ENCODE results near the gene LIN37.

The LIN37 gene

GRCh38 chr19:35757231-35757748 is 8.9 kb downstream of the LIN37 start:
- TF ChIP-seq EP300 (IDR thresholded peaks at IDR 0.05; ENCODE audit: borderline replicate concordance) = no peak
- no peak for TF ChIP-seq RAD21 (IDR thresholded peaks at IDR 0.05; ENCODE audit: low read depth)
- TF ChIP-seq REST (IDR thresholded peaks at IDR 0.05; ENCODE audit: low read depth) = no peak
- no peak for TF ChIP-seq TAF1 (IDR thresholded peaks at IDR 0.05; ENCODE audit: low read depth)
- no peak for TF ChIP-seq YY1 (IDR thresholded peaks at IDR 0.05; ENCODE audit: low read depth)
- no peak for TF ChIP-seq TCF12 (IDR thresholded peaks at IDR 0.05; ENCODE audit: low read depth)
- no peak for TF ChIP-seq EGR1 (IDR thresholded peaks at IDR 0.05)
- TF ChIP-seq TEAD4 (IDR thresholded peaks at IDR 0.05) = no peak
- no peak for TF ChIP-seq FOXM1 (IDR thresholded peaks at IDR 0.05; ENCODE audit: borderline replicate concordance, low read depth)
- TF ChIP-seq CEBPB (IDR thresholded peaks at IDR 0.05) = no peak
- TF ChIP-seq, protein P1, sequence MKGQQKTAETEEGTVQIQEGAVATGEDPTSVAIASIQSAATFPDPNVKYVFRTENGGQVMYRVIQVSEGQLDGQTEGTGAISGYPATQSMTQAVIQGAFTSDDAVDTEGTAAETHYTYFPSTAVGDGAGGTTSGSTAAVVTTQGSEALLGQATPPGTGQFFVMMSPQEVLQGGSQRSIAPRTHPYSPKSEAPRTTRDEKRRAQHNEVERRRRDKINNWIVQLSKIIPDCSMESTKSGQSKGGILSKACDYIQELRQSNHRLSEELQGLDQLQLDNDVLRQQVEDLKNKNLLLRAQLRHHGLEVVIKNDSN (IDR thresholded peaks at IDR 0.05) = no peak
- TF ChIP-seq ZBTB7A (IDR thresholded peaks at IDR 0.05; ENCODE audit: low read depth) = no peak
- no peak for TF ChIP-seq NFIC (IDR thresholded peaks at IDR 0.05)
- TF ChIP-seq, protein P2, sequence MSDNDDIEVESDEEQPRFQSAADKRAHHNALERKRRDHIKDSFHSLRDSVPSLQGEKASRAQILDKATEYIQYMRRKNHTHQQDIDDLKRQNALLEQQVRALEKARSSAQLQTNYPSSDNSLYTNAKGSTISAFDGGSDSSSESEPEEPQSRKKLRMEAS (IDR thresholded peaks at IDR 0.05) = no peak

- TF ChIP-seq NFIC (IDR thresholded peaks at IDR 0.05) (no peak), REST (IDR thresholded peaks at IDR 0.05; ENCODE audit: low read depth) (no peak), EGR1 (IDR thresholded peaks at IDR 0.05) (peak; percentile 85), TAF1 (IDR thresholded peaks at IDR 0.05; ENCODE audit: low read depth) (peak; percentile 54), TEAD4 (IDR thresholded peaks at IDR 0.05) (0 out of 2 replicates have a peak, but pooled peaks have one; percentile 12), FOXM1 (IDR thresholded peaks at IDR 0.05; ENCODE audit: borderline replicate concordance, low read depth) (peak; percentile 37; the same call in 1 of the 2 replicates), EP300 (IDR thresholded peaks at IDR 0.05; ENCODE audit: borderline replicate concordance) (no peak), RAD21 (IDR thresholded peaks at IDR 0.05; ENCODE audit: low read depth) (no peak), CEBPB (IDR thresholded peaks at IDR 0.05) (no peak; the same call in 1 of the 2 replicates), YY1 (IDR thresholded peaks at IDR 0.05; ENCODE audit: low read depth) (peak; percentile 76), ZBTB7A (IDR thresholded peaks at IDR 0.05; ENCODE audit: low read depth) (no peak), CREB1 (IDR thresholded peaks at IDR 0.05; ENCODE audit: low read depth) (peak; percentile 31; the same call in 1 of the 2 replicates), TCF12 (IDR thresholded peaks at IDR 0.05; ENCODE audit: low read depth) (peak; percentile 28; the same call in 1 of the 2 replicates)
- TF ChIP-seq, protein P2 (IDR thresholded peaks at IDR 0.05) = peak; percentile 47
- TF ChIP-seq, protein P1 (IDR thresholded peaks at IDR 0.05) = no peak
Observed at GRCh38 chr19:35757749-35758608, 9.6 kb downstream of the LIN37 start, which contains the start of gene PROSER3. Gene PROSER3, plus strand, starts transcription at chr19:35758176. Its CDS starts 40 bp downstream, at chr19:35758216.

- TF ChIP-seq EP300 (IDR thresholded peaks at IDR 0.05; ENCODE audit: borderline replicate concordance) = no peak
- TF ChIP-seq ZBTB7A (IDR thresholded peaks at IDR 0.05; ENCODE audit: low read depth) = no peak
- TF ChIP-seq EGR1 (IDR thresholded peaks at IDR 0.05) = no peak
- TF ChIP-seq NFIC (IDR thresholded peaks at IDR 0.05) = no peak
- TF ChIP-seq TCF12 (IDR thresholded peaks at IDR 0.05; ENCODE audit: low read depth) = no peak
- TF ChIP-seq TAF1 (IDR thresholded peaks at IDR 0.05; ENCODE audit: low read depth) = no peak
- TF ChIP-seq, protein P1 (IDR thresholded peaks at IDR 0.05) = no peak
- TF ChIP-seq TEAD4 (IDR thresholded peaks at IDR 0.05) = no peak
- no peak for TF ChIP-seq REST (IDR thresholded peaks at IDR 0.05; ENCODE audit: low read depth)
- TF ChIP-seq, protein P2 (IDR thresholded peaks at IDR 0.05) = no peak
Observed at GRCh38 chr19:35759697-35760096, 11.3 kb downstream of the LIN37 start.

All from Ishikawa (cell line).